Measurements from ENCODE around the gene BMP7.

DNA sequence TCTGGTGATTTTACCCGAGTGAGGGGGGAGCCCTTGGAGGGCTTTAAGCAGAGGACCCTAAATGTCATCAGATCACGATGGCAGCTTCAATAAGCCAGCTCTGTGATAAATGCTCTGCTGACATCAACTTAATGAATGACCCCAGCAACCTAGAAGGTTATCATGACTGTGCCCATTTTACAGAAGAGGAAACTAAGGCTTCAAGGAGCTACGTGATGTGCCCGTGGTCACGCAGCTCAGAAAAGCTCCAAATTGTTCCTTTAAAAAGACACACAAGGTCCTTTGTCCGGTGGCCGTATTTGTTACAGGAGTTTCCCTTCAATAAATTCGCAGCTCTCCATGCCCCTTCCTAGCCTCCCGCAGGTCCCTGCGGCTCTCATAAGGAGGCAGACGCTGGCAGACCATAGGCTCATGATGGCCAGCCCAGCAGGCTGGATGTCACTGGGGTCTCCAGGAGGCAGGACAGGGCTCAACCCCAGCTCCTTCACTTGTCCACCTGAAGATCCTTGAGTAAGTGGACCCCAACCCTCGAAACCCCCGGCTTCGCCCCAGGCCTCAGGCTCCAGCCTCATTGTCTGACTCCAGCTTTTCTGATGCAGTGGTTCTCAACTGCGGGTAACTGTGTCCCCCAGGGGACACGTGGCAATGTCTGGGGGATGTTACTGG is 106.4 kb downstream of the BMP7 start:
- TF ChIP-seq, protein P1, sequence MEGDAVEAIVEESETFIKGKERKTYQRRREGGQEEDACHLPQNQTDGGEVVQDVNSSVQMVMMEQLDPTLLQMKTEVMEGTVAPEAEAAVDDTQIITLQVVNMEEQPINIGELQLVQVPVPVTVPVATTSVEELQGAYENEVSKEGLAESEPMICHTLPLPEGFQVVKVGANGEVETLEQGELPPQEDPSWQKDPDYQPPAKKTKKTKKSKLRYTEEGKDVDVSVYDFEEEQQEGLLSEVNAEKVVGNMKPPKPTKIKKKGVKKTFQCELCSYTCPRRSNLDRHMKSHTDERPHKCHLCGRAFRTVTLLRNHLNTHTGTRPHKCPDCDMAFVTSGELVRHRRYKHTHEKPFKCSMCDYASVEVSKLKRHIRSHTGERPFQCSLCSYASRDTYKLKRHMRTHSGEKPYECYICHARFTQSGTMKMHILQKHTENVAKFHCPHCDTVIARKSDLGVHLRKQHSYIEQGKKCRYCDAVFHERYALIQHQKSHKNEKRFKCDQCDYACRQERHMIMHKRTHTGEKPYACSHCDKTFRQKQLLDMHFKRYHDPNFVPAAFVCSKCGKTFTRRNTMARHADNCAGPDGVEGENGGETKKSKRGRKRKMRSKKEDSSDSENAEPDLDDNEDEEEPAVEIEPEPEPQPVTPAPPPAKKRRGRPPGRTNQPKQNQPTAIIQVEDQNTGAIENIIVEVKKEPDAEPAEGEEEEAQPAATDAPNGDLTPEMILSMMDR (IDR thresholded peaks at IDR 0.05) = no peak
- no peak for TF ChIP-seq POLR2AphosphoS5 (IDR thresholded peaks at IDR 0.05)
- no peak for TF ChIP-seq POLR2A (IDR thresholded peaks at IDR 0.05)
- no peak for TF ChIP-seq EP300 (IDR thresholded peaks at IDR 0.05)

Data from sigmoid colon (tissue), 4 donors.